Esophagus (tissue), 2 donors: Measurements from ENCODE around the gene EXD3. TPM values are rescaled to one million over a fixed set of nuclear protein-coding genes. Genes with fewer than 3 reads are reported as not detected.

Source experiments
- H3K27ac ChIP-seq, 2 donors: one replicate each; pipeline ENCODE4 v1.5.1; 2013; ENCODE audit warnings: low read depth in 2 of 2, mild to moderate bottlenecking in 2 of 2, inconsistent platforms in 1 of 2, low read length in 1 of 2, moderate library complexity in 1 of 2
- H3K27me3 ChIP-seq, 2 donors: one replicate each; pipeline ENCODE4 v1.6.1; 2013; ENCODE audit warnings: low read length in 2 of 2, control low read depth in 1 of 2, mild to moderate bottlenecking in 1 of 2; ENCODE audit not compliant: insufficient read depth in 2 of 2, control insufficient read depth in 1 of 2
- H3K36me3 ChIP-seq, 2 donors: one replicate each; pipeline ENCODE4 v1.6.1; 2013; ENCODE audit warnings: low read length in 1 of 2; ENCODE audit not compliant: control insufficient read depth in 2 of 2, insufficient read depth in 2 of 2
- H3K4me1 ChIP-seq, 2 donors: one replicate each; pipeline ENCODE4 v1.6.1; 2013; ENCODE audit warnings: low read length in 1 of 2; ENCODE audit not compliant: control insufficient read depth in 2 of 2, insufficient read depth in 2 of 2
- H3K4me3 ChIP-seq, 2 donors: one replicate each; pipeline ENCODE4 v1.5.1; 2013; ENCODE audit warnings: low read length in 2 of 2, mild to moderate bottlenecking in 2 of 2, low read depth in 1 of 2, moderate library complexity in 1 of 2
- H3K9me3 ChIP-seq, 2 donors: one replicate each; pipeline ENCODE4 v1.6.1; 2013; ENCODE audit warnings: mild to moderate bottlenecking in 2 of 2, low read depth in 1 of 2, low read length in 1 of 2, moderate library complexity in 1 of 2; ENCODE audit not compliant: control insufficient read depth in 2 of 2, insufficient read depth in 1 of 2
- WGBS, 2 donors: extraction: QIAGEN DNeasy Blood & Tissue Kit; methylation state at CpG; one replicate each; pipeline ENCODE4 v1.1.7; 2013; 5-methylcytosine and 5-hydroxymethylcytosine counted together
- polyA plus RNA-seq, 2 donors: library from polyadenylated mRNA; stranded (reverse); fragments of 200-250 nt; gene quantifications; one replicate each; pipeline ENCODE4 v1.2.3, GENCODE V29; 2013
- donor health status: healthy with polysubstance abuse.
- donor health status: Bipolar disorder and iron deficiency.

EXD3 gene
- polyA plus RNA-seq, 2 donors: 9.7 to 20.8 TPM

DNA sequence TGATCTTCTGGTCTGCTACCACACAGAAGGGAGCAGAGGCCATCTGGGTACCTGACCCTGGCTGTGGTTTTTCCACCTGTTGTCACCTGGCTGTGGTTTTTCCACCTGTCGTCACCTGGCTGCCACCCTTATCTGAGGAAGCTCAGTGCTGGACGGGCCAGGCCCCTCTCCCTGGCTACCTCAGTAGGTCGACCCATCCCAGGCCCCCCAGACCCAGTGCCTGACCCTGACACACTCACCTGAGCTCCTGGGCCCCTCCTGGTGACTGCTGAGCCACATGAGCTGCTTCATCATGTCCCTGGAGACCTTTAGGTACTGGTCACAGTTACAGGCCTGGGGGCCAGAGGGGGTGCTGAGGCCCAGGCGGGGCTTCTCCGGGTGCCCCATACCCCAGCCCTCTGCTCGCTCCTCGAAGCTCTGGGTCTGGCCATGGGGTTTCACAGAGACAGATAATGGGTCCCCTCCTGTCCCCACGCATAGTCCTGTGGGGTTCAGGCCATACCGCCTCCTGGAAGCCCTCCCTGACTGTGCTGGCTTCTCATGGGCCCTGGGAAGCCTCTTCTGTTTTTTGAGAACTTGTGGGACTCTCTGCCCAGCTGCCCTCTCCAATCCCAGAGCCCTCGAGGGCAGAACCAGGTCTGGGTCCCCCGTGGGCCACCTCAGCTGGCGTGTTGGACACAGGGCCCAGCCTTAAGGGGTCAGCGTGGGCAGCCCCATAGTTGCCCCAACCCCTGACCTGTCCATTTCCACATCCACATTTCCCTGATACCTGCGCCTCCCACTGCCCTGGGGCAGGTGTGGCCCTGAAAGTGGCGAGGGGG, 113.4 kb downstream of the EXD3 start:
- no peak overlapping the region for H3K4me3 ChIP-seq
- WGBS, 2 donors: 82 to 86% methylated on average over 12 to 15 of the region's 15 CpGs
- H3K9me3 ChIP-seq: no peaks in the 10 kb centered on the region
- peak overlapping the region; percentile 93 to 98 for H3K27ac ChIP-seq
- peaks cover 13 to 71% of the 10 kb centered on the region in 2 donors for H3K4me1 ChIP-seq
- no peaks in the 10 kb centered on the region for H3K27me3 ChIP-seq
- H3K36me3 ChIP-seq: no peaks in the 10 kb centered on the region

- 57 to 59% methylated on average over 20 of the region's 20 CpGs for WGBS, 2 donors
- H3K36me3 ChIP-seq: no peaks in the 10 kb centered on the region
- H3K4me1 ChIP-seq: peaks cover 12 to 69% of the 10 kb centered on the region in 2 donors
Measured at GRCh38 chr9:137308057-137308619, 114.8 kb downstream of the EXD3 start.

DNA sequence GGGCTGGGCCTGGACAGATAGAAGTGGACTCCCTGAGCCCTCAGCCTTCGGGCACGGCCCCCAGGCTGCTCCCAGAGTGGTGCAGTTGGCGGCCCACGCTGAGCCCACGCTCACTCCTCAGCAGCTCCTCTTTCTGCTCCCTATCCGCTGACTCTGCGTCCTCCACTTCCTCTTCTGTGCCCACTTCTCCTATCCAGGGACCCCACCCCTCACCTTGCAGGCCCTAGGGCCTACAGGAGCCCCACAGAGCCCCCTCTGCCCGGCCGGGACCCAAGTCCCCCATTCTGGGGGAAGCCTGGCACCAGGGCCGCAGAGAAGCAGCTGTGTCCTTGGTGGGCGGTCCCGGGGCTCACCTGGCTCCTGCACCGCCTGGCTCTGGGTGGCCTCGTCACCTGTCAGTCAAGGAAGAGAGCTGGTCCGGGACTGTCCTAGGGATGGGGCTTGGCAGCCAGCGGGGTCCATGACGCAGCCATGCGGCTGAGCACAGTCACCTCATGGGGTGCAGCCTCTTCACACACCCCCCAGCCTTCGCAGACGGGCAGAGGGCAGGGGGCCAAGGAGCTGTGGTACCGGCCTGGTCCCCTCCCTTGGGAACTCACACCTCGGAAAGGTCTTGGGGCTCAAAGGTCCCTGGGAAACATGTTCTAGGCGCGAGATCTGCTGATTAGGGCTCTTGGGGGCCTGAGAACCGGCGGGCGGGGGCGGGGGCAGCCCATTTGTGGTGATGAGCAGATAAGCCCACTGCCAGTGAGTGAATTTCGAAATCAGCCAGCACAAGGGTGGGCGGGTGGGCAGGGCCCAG, 115.5 kb downstream of the EXD3 start:
- Histone ChIP-seq H3K27ac (peak overlapping the region in 1 of 2 donors; percentile 6), H3K27me3 (no peaks in the 10 kb centered on the region), H3K36me3 (no peaks in the 10 kb centered on the region), H3K4me3 (no peak overlapping the region), H3K9me3 (no peaks in the 10 kb centered on the region), H3K4me1 (peaks cover 12 to 66% of the 10 kb centered on the region in 2 donors)
- 30 to 33% methylated on average over 29 to 30 of the region's 30 CpGs for WGBS, 2 donors

More at GRCh38 chr9:137308057-137308619, 114.8 kb downstream of the EXD3 start:
- Histone ChIP-seq H3K27ac (no peak overlapping the region), H3K4me3 (no peak overlapping the region), H3K27me3 (no peaks in the 10 kb centered on the region), H3K9me3 (no peaks in the 10 kb centered on the region)

- Histone ChIP-seq H3K4me3 (no peak overlapping the region), H3K27me3 (no peaks in the 10 kb centered on the region), H3K27ac (no peak overlapping the region), H3K36me3 (no peaks in the 10 kb centered on the region), H3K9me3 (no peaks in the 10 kb centered on the region), H3K4me1 (peaks cover 12 to 61% of the 10 kb centered on the region in 2 donors)
- 33% methylated on average over 23 of the region's 23 CpGs for WGBS, 2 donors
Measured at GRCh38 chr9:137306850-137307254, 116.1 kb downstream of the EXD3 start.

GRCh38 chr9:137306066-137306849, 116.7 kb downstream of the EXD3 start:
- Histone ChIP-seq H3K27ac (peak overlapping the region; percentile 86 to 91), H3K27me3 (no peaks in the 10 kb centered on the region), H3K36me3 (no peaks in the 10 kb centered on the region), H3K4me3 (peak overlapping the region in 1 of 2 donors; percentile 21), H3K9me3 (no peaks in the 10 kb centered on the region), H3K4me1 (peaks cover 10 to 56% of the 10 kb centered on the region in 2 donors)
- WGBS, 2 donors: 29 to 30% methylated on average over 28 to 30 of the region's 30 CpGs

DNA sequence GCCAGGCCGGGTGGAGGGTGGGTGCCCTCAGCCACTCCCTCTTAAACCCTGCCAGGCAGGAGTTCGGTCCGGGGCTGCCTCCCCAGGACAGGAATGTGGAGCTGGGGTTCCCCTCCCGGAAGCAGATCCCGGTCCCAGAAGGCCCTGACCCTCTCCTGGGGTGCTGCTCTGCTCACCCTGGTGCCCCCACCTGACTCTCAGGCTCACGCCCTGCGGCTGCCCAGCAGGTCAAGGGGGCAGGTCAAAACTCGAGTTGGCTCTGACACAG, 117.2 kb downstream of the EXD3 start:
- 13 to 15% methylated on average over 8 of the region's 8 CpGs for WGBS, 2 donors
- H3K36me3 ChIP-seq: no peaks in the 10 kb centered on the region
- no peaks in the 10 kb centered on the region for H3K27me3 ChIP-seq
- peak overlapping the region in 1 of 2 donors; percentile 21 for H3K4me3 ChIP-seq
- no peaks in the 10 kb centered on the region for H3K9me3 ChIP-seq
- H3K4me1 ChIP-seq: peaks cover 10 to 51% of the 10 kb centered on the region in 2 donors
- H3K27ac ChIP-seq: peak overlapping the region; percentile 86 to 91

DNA sequence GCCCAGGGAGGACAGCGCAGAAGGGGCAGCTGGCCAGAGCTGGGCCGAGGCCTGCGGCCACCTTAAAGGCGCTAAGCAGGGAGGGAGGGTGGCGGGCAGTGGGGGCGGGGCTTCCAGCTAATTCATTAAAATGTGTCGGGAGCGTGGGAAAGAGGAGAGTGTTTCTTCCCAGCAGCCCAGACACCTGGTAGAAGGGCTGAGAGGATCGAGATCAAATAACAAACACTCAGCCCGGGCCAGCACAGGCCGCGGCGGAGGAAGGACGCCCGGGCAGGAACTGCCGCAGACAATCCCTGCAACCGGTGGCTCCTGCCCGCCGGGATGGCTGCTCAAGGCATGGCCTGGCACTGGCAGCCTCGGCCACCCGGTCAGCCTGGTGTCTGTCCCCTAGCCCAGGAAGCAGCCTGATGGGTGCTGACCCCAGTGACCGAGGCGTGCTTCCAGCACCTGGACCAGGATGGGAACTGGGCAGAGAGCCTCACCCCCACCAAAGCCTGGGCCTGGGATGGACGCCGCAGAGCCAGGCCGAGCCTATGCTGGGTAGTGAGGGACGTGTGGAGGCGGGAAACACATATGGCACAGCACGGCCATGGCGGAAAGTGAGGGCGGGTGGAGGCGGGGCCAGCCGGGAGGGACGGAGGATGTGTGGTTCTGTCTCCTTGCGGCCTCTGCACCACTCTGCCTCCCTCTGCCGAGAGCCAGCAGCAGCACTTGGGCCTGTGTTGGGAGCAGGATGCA, 117.7 kb downstream of the EXD3 start:
- Histone ChIP-seq H3K4me3 (peak overlapping the region; percentile 16 to 21), H3K27ac (peak overlapping the region; percentile 86 to 91), H3K36me3 (no peaks in the 10 kb centered on the region), H3K9me3 (no peaks in the 10 kb centered on the region), H3K27me3 (no peaks in the 10 kb centered on the region), H3K4me1 (peaks cover 10 to 46% of the 10 kb centered on the region in 2 donors)
- WGBS, 2 donors: 11 to 14% methylated on average over 36 of the region's 36 CpGs

DNA sequence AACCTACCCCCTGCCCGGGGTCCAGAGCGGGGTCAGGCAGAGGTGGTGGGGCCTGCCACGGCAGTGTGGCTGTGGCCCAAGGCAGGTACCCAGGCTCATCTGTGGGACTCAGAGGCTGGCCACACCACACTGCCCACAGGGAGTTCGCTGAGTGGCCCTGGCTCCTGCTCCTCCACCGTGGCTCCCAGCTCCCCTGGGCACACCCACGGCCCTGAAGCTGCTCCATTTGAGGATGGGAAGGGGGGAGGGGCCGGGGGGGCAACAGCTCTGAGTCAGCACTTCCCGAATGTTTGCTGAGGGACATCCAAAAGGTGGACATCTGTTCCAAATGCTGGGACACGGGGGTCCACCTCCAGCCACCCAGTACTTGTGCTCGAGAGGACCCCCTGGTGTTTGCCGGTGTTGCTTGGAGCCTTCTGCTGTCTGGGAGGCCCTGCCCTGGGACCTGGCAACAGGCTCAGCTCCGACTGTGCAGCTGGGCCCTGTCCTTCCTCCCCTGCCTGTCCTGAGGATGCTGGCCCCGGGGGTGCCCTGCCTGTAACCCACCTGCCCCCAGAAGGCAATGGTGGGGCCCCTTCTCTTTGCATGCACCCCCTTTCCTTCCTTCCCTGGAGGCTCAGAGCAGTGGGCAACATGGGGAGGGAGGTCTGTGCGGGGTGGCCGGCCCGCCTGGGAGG, 118.4 kb downstream of the EXD3 start:
- Histone ChIP-seq H3K4me3 (no peak overlapping the region), H3K27ac (peak overlapping the region; percentile 86 to 91), H3K27me3 (no peaks in the 10 kb centered on the region), H3K4me1 (peaks cover 10 to 46% of the 10 kb centered on the region in 2 donors), H3K36me3 (no peaks in the 10 kb centered on the region), H3K9me3 (no peaks in the 10 kb centered on the region)
- 31 to 37% methylated on average over 14 to 16 of the region's 16 CpGs for WGBS, 2 donors
